HepG2 (cell line): ENCODE data around the gene ANKRD29. TPM values are rescaled to one million over a fixed set of nuclear protein-coding genes. Genes with fewer than 3 reads are reported as not detected.

Experiments
- ATAC-seq: fragments of 200-7000 bp; cut with Tn5 transposase; 3 replicates; pipeline ENCODE4 v1.9.1; 2020; ENCODE audit warnings: mild to moderate bottlenecking, moderate library complexity
- BruUV-seq: library from RNA; stranded (reverse); fragments of 400-500 nt; replicated peaks from 2 replicates; lab custom pipeline; 2021; lab: Mats Ljungman, UMichigan
- CTCF ChIA-PET: fragments of 300-600 bp; formaldehyde crosslinking; extraction: SDS; loops from one replicate; lab custom pipeline; 2021; ENCODE audit warnings: low total read pairs, inconsistent platforms, low intra/inter-chr PET ratio; lab: Yijun Ruan, JAX
- POLR2A ChIA-PET: fragments of 350-600 bp; sonication (Branson Sonifier 250); formaldehyde crosslinking; loops from one replicate; lab custom pipeline; 2020; ENCODE audit warnings: antibody characterized with exemption, inconsistent platforms; lab: Yijun Ruan, JAX
- DNase-seq: peaks from one replicate; pipeline ENCODE4 v3.0.0-alpha.2; 2015; ENCODE audit warnings: low spot score
- FAIRE-seq: peaks from 3 replicates; lab custom pipeline; 2011; peaks lifted over from hg19 to GRCh38; lab: Jason Lieb, UNC
- H2AFZ ChIP-seq: one replicate; pipeline ENCODE4 v1.6.1; 2011; ENCODE audit warnings: low read length, inconsistent platforms
- H3K27ac ChIP-seq: fragments of 300-600 bp; 3 replicates; pipeline ENCODE4 v1.8.0; 2011; ENCODE audit warnings: mixed run types, mild to moderate bottlenecking, mixed read lengths, low read length, inconsistent platforms; ENCODE audit not compliant: insufficient read depth; ENCODE audit errors: extremely low read length
- H3K27me3 ChIP-seq, 2 experiments: fragments of 200-600 bp in 1 of 2; 2 replicates in 1 of 2; 3 replicates in 1 of 2; pipeline versions ENCODE4 v1.6.0 to v1.8.0; 2011; ENCODE audit warnings: low read length in 2 of 2, mild to moderate bottlenecking in 2 of 2, moderate library complexity in 2 of 2, inconsistent platforms in 1 of 2; ENCODE audit not compliant: insufficient read depth in 2 of 2, control insufficient read depth in 1 of 2
- H3K36me3 ChIP-seq, 2 experiments: fragments of 200-600 bp in 1 of 2; replicated peaks in 1 of 2; 2 replicates in 1 of 2; 3 replicates in 1 of 2; pipeline versions ENCODE4 v1.5.1 to v1.8.0; 2011; ENCODE audit warnings: low read length in 2 of 2, inconsistent platforms in 1 of 2; ENCODE audit not compliant: insufficient read depth in 2 of 2, control insufficient read depth in 1 of 2
- H3K4me1 ChIP-seq: 2 replicates; pipeline ENCODE4 v1.5.1; 2012; ENCODE audit warnings: low read length, inconsistent platforms; ENCODE audit not compliant: insufficient read depth
- H3K4me2 ChIP-seq: 2 replicates; pipeline ENCODE4 v1.6.0; 2011; ENCODE audit warnings: low read depth, low read length, inconsistent platforms
- H3K4me3 ChIP-seq, 3 experiments: fragments of 200-600 bp in 1 of 3; sonication (generic), shearing (Covaris generic) in 1 of 3; replicated peaks in 1 of 3; 2 replicates each; pipeline ENCODE4 v1.5.1; 2011 to 2016; ENCODE audit warnings: low read length in 3 of 3, inconsistent platforms in 2 of 3, low read depth in 2 of 3, mild to moderate bottlenecking in 2 of 3, control low read depth in 1 of 3, mixed read lengths in 1 of 3; ENCODE audit not compliant: insufficient read depth in 1 of 3
- H3K79me2 ChIP-seq: one replicate; pipeline ENCODE4 v1.6.1; 2011; ENCODE audit warnings: low read length, inconsistent platforms; ENCODE audit not compliant: insufficient read depth
- H3K9ac ChIP-seq: 2 replicates; pipeline ENCODE4 v1.6.0; 2011; ENCODE audit warnings: mild to moderate bottlenecking, low read depth, low read length, inconsistent platforms; ENCODE audit not compliant: insufficient read depth
- H3K9me3 ChIP-seq: 2 replicates; pipeline ENCODE4 v1.5.1; 2012; ENCODE audit warnings: mild to moderate bottlenecking, low read length
- H4K20me1 ChIP-seq: 2 replicates; pipeline ENCODE4 v1.6.0; 2011; ENCODE audit warnings: inconsistent platforms, mild to moderate bottlenecking, low read length, moderate library complexity; ENCODE audit not compliant: insufficient read depth
- NCOA2 ChIP-seq: sonication (generic); formaldehyde crosslinking; IDR thresholded peaks from 2 replicates; pipeline ENCODE4 v1.8.0; 2022; ENCODE audit warnings: inconsistent platforms
- RELA ChIP-seq: sonication (generic); formaldehyde crosslinking; IDR thresholded peaks from 2 replicates; pipeline ENCODE4 v1.4.0; 2020; ENCODE audit warnings: missing genetic modification reagents
- ZNF225 ChIP-seq: sonication (generic); formaldehyde crosslinking; IDR thresholded peaks from 2 replicates; pipeline ENCODE4 v1.4.0; 2020; ENCODE audit warnings: mild to moderate bottlenecking, missing genetic modification reagents
- ZNF343 ChIP-seq: sonication (generic); formaldehyde crosslinking; IDR thresholded peaks from 2 replicates; pipeline ENCODE4 v1.4.0; 2020; ENCODE audit warnings: mild to moderate bottlenecking, missing genetic modification reagents
- ZSCAN25 ChIP-seq: sonication (generic); formaldehyde crosslinking; IDR thresholded peaks from 2 replicates; pipeline ENCODE4 v1.8.0; 2022; ENCODE audit warnings: mild to moderate bottlenecking, missing genetic modification reagents
- WGBS: methylation state at CpG from one replicate; pipeline ENCODE4 v1.1.6; 2017; ENCODE audit warnings: low lambda C conversion rate; 5-methylcytosine and 5-hydroxymethylcytosine counted together
- in situ Hi-C: cut with HindIII; loops from 2 replicates; pipeline ENCODE4 v1.10.0; 2017; ENCODE audit warnings: low pct_unique_long_range_greater_than_20kb; ENCODE audit not compliant: extremely low pct_ligation_motif_present
- intact Hi-C: fragments of 100-400 bp; cut with micrococcal nuclease; formaldehyde crosslinking; loops from one replicate; pipeline ENCODE4 v1.10.0; 2022; ENCODE audit not compliant: unreplicated experiment
- polyA plus RNA-seq, 8 experiments: library from polyadenylated mRNA; depleted of rRNA in 3 of 8; stranded (reverse) in 7 of 8; unstranded in 1 of 8; fragments of >200 nt; fragmentation: Illumina TruSeq in 4 of 8; extraction: Trizol in 4 of 8; gene quantifications; 2 replicates each; pipeline versions ENCODE4 v1.2.1 to v1.2.3, GENCODE V29; 2011 to 2016; ENCODE audit warnings: low read depth in 4 of 8, missing spikeins in 1 of 8, mixed read lengths in 1 of 8; ENCODE audit not compliant: insufficient read depth in 1 of 8
- total RNA-seq, 5 experiments: library from RNA; depleted of rRNA; stranded (reverse); fragments of >200 nt; fragmentation: Illumina TruSeq; extraction: Trizol; gene quantifications; 2 replicates each; pipeline ENCODE4 v1.2.3, GENCODE V29; 2016; ENCODE audit warnings: low read depth in 1 of 5
- TF ChIP-seq, protein P1 (sequence below): sonication (generic); formaldehyde crosslinking; IDR thresholded peaks from 2 replicates; pipeline ENCODE4 v1.5.1; 2020; ENCODE audit warnings: mild to moderate bottlenecking, missing genetic modification reagents, borderline replicate concordance
- TF ChIP-seq, protein P2 (sequence below): IDR thresholded peaks from 2 replicates; pipeline ENCODE4 v1.4.0; 2020; ENCODE audit warnings: mild to moderate bottlenecking, missing genetic modification reagents

ANKRD29 gene
- total and polyA plus RNA-seq, 2 of the 13 experiments (the other 11 are each of a cell fraction or from before 2014, with no cell fraction given), result not detected

DNA sequence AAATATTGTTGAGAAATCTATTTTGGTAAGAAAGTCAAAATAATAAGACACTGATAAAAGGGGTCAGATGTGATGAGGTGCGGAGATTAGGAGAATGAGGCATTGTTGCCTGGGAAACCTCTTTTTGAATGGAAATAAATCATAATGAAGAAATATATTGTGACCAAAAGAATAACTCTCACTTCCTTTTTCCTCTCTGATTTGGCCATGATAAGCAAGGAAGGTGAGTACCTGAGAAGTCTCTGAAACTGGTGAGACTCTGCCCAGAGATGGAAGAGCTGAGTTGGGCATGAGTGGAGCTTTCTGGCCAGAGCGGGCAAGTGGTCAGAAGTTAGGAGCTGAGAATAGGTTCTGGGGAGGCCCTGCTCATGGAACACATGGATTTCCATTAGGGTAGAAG lies 38.3 kb upstream of the ANKRD29 start:
- TF ChIP-seq NCOA2, result no peak
- TF ChIP-seq ZNF343 (CRISPR knock-in tag), result no peak
- TF ChIP-seq, protein P1, sequence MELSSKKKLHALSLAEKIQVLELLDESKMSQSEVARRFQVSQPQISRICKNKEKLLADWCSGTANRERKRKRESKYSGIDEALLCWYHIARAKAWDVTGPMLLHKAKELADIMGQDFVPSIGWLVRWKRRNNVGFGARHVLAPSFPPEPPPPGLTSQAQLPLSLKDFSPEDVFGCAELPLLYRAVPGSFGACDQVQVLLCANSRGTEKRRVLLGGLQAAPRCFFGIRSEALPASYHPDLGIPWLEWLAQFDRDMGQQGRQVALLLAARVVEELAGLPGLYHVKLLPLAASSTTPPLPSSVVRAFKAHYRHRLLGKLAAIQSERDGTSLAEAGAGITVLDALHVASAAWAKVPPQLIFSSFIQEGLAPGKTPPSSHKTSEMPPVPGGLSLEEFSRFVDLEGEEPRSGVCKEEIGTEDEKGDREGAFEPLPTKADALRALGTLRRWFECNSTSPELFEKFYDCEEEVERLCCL (CRISPR knock-in tag), result no peak
- no peak for TF ChIP-seq ZSCAN25 (CRISPR knock-in tag)
- TF ChIP-seq, protein P2, sequence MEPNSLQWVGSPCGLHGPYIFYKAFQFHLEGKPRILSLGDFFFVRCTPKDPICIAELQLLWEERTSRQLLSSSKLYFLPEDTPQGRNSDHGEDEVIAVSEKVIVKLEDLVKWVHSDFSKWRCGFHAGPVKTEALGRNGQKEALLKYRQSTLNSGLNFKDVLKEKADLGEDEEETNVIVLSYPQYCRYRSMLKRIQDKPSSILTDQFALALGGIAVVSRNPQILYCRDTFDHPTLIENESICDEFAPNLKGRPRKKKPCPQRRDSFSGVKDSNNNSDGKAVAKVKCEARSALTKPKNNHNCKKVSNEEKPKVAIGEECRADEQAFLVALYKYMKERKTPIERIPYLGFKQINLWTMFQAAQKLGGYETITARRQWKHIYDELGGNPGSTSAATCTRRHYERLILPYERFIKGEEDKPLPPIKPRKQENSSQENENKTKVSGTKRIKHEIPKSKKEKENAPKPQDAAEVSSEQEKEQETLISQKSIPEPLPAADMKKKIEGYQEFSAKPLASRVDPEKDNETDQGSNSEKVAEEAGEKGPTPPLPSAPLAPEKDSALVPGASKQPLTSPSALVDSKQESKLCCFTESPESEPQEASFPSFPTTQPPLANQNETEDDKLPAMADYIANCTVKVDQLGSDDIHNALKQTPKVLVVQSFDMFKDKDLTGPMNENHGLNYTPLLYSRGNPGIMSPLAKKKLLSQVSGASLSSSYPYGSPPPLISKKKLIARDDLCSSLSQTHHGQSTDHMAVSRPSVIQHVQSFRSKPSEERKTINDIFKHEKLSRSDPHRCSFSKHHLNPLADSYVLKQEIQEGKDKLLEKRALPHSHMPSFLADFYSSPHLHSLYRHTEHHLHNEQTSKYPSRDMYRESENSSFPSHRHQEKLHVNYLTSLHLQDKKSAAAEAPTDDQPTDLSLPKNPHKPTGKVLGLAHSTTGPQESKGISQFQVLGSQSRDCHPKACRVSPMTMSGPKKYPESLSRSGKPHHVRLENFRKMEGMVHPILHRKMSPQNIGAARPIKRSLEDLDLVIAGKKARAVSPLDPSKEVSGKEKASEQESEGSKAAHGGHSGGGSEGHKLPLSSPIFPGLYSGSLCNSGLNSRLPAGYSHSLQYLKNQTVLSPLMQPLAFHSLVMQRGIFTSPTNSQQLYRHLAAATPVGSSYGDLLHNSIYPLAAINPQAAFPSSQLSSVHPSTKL, result no peak
- TF ChIP-seq RELA, result no peak
- TF ChIP-seq ZNF225 (CRISPR knock-in tag), result no peak
- TF ChIP-seq, all 625 proteins: peak for 0
- DNase-seq (no peak), FAIRE-seq (no peak), ATAC-seq (no peak)
- Histone ChIP-seq H3K27ac (no peak overlapping the region), H4K20me1 (no peaks in the 10 kb centered on the region), H3K9me3 (no peaks in the 10 kb centered on the region), H2AFZ (no peak overlapping the region), H3K36me3 (no peaks in the 10 kb centered on the region), H3K9ac (no peak overlapping the region), H3K4me2 (no peak overlapping the region), H3K4me3 (no peak overlapping the region), H3K4me1 (0 out of 2 replicates have a peak, but pooled peaks cover under 1% of the 10 kb centered on the region), H3K79me2 (no peaks in the 10 kb centered on the region), H3K27me3 (peaks cover 2 to 7% of the 10 kb centered on the region in 2 experiments; a peak in 3 of 5 replicates)
- 68% methylated on average over 2 of the region's 2 CpGs for WGBS
- in situ Hi-C loops, result loop anchor here (5.0 to 10.0 kb wide), 2 partner anchors 79 to 186 kb away; no protein-coding TSS in a partner anchor
- ChIA-PET CTCF (no interaction called here), POLR2A (no interaction called here)
- BruUV-seq, result no TSS peak
- intact Hi-C loops, result loop anchor here (5.0 to 10.0 kb wide), 3 partner anchors 59 to 416 kb away; no protein-coding TSS in a partner anchor
